K562 (cell line): ENCODE measurements around the gene NTF4. TPM values are rescaled to one million over a fixed set of nuclear protein-coding genes. Genes with fewer than 3 reads are reported as not detected.

ENCODE experiments used
- CREM ChIP-seq: IDR thresholded peaks from 2 replicates; pipeline ENCODE4 v1.6.1; 2014; ENCODE audit warnings: antibody characterized with exemption, low read depth
- DIDO1 ChIP-seq: fragments of 450-650 bp; IDR thresholded peaks from 2 replicates; pipeline ENCODE4 v1.6.1; 2016; ENCODE audit warnings: low read depth, missing biosample characterization, missing genetic modification characterization
- DNMT1 ChIP-seq: fragments of 450-650 bp; IDR thresholded peaks from 2 replicates; pipeline ENCODE4 v1.6.1; 2016; ENCODE audit warnings: antibody characterized with exemption, mild to moderate bottlenecking
- E2F4 ChIP-seq: sonication (generic); formaldehyde crosslinking; IDR thresholded peaks from 2 replicates; pipeline ENCODE4 v1.8.0; 2022; ENCODE audit warnings: mild to moderate bottlenecking, low read depth, missing genetic modification reagents
- GTF2A2 ChIP-seq: IDR thresholded peaks from 2 replicates; pipeline ENCODE4 v1.6.1; 2016; ENCODE audit warnings: mild to moderate bottlenecking, missing genetic modification characterization, missing compliant biosample characterization
- IRF2 ChIP-seq: sonication (generic); formaldehyde crosslinking; IDR thresholded peaks from 2 replicates; pipeline ENCODE4 v1.8.1; 2022; ENCODE audit warnings: mild to moderate bottlenecking, missing genetic modification reagents
- MEIS2 ChIP-seq: fragments of 450-650 bp; IDR thresholded peaks from 2 replicates; pipeline ENCODE4 v1.6.1; 2014; ENCODE audit warnings: mild to moderate bottlenecking; ENCODE audit not compliant: partially characterized antibody
- SMAD1 ChIP-seq: fragments of 150-350 bp; IDR thresholded peaks from 2 replicates; pipeline ENCODE4 v1.6.1; 2014; ENCODE audit warnings: low read length, low read depth; ENCODE audit not compliant: partially characterized antibody
- SMARCE1 ChIP-seq: fragments of 450-650 bp; IDR thresholded peaks from 2 replicates; pipeline ENCODE4 v1.7.1; 2016; ENCODE audit warnings: mild to moderate bottlenecking
- SNRNP70 ChIP-seq: fragments of 200-400 bp; formaldehyde crosslinking; optimal IDR thresholded peaks from 2 replicates; pipeline ENCODE3; 2017; ENCODE audit warnings: low read depth, low read length
- THRA ChIP-seq: fragments of 450-650 bp; IDR thresholded peaks from 2 replicates; pipeline ENCODE4 v1.6.1; 2017; ENCODE audit warnings: mild to moderate bottlenecking, moderate library complexity
- TSHZ1 ChIP-seq: fragments of 250-450 bp; sonication (Bioruptor Pico); IDR thresholded peaks from 2 replicates; pipeline ENCODE4 v1.4.0; 2020; ENCODE audit warnings: mild to moderate bottlenecking, moderate library complexity
- XRCC5 ChIP-seq: fragments of 200-400 bp; formaldehyde crosslinking; IDR thresholded peaks from 2 replicates; pipeline ENCODE4 v1.6.1; 2017; ENCODE audit warnings: low read depth, mild to moderate bottlenecking, low read length
- ZC3H11A ChIP-seq: IDR thresholded peaks from 2 replicates; pipeline ENCODE4 v1.6.1; 2012; ENCODE audit warnings: low read depth, low read length, improper control_type of control experiment
- ZNF184 ChIP-seq: sonication (generic); formaldehyde crosslinking; IDR thresholded peaks from 2 replicates; pipeline ENCODE4 v1.5.0; 2020; ENCODE audit warnings: missing genetic modification reagents
- ZNF316 ChIP-seq: fragments of 450-650 bp; IDR thresholded peaks from 2 replicates; pipeline ENCODE4 v1.6.1; 2016
- ZNF586 ChIP-seq: fragments of 450-650 bp; formaldehyde crosslinking; conservative IDR thresholded peaks from 2 replicates; pipeline ENCODE4 v1.4.0; 2020; ENCODE audit warnings: mild to moderate bottlenecking, moderate library complexity
- ZNF589 ChIP-seq: fragments of 200-800 bp; sonication (Bioruptor generic); IDR thresholded peaks from 2 replicates; pipeline ENCODE4 v1.6.1; 2016; ENCODE audit warnings: low read depth, missing genetic modification characterization, missing compliant biosample characterization
- polyA plus RNA-seq, 8 experiments: library from polyadenylated mRNA; depleted of rRNA in 4 of 8; stranded (reverse) in 5 of 8; unstranded in 3 of 8; fragments of >200 nt; fragmentation: Nextera tagmentation in 2 of 8; fragmentation: Illumina TruSeq in 1 of 8; extraction: Ambion mirVana in 2 of 8; extraction: Trizol in 1 of 8; gene quantifications; 2 replicates each; pipeline versions ENCODE4 v1.2.1 to v1.2.3, GENCODE V29; 2011 to 2014; ENCODE audit warnings: inconsistent platforms in 1 of 8, missing spikeins in 1 of 8
- total RNA-seq, 7 experiments: library from RNA; depleted of rRNA in 6 of 7; stranded (reverse); fragments of >200 nt in 6 of 7; fragmentation: Illumina TruSeq in 2 of 7; extraction: Trizol in 2 of 7; gene quantifications; 2 replicates each; pipeline versions ENCODE4 v1.2.1 to v1.2.3, GENCODE V29; 2011 to 2021; ENCODE audit warnings: low replicate concordance in 1 of 7
- TF ChIP-seq, protein P1 (sequence below): fragments of 250-450 bp; sonication (Bioruptor Pico); IDR thresholded peaks from 2 replicates; pipeline ENCODE4 v1.4.0; 2020; ENCODE audit warnings: mild to moderate bottlenecking, moderate library complexity, borderline replicate concordance
- TF ChIP-seq, protein P2 (sequence below): sonication (generic); formaldehyde crosslinking; IDR thresholded peaks from 2 replicates; pipeline ENCODE4 v1.9.0; 2022; ENCODE audit warnings: mild to moderate bottlenecking, missing genetic modification reagents

NTF4 gene
- total and polyA plus RNA-seq, 9 of the 15 experiments (the other 6 are each of a cell fraction or from before 2014, with no cell fraction given), result not detected

GRCh38 chr19:49113762-49114629, 49.4 kb upstream of the NTF4 start, which contains the start of gene LIN7B (continued):
- TF ChIP-seq, protein P1, sequence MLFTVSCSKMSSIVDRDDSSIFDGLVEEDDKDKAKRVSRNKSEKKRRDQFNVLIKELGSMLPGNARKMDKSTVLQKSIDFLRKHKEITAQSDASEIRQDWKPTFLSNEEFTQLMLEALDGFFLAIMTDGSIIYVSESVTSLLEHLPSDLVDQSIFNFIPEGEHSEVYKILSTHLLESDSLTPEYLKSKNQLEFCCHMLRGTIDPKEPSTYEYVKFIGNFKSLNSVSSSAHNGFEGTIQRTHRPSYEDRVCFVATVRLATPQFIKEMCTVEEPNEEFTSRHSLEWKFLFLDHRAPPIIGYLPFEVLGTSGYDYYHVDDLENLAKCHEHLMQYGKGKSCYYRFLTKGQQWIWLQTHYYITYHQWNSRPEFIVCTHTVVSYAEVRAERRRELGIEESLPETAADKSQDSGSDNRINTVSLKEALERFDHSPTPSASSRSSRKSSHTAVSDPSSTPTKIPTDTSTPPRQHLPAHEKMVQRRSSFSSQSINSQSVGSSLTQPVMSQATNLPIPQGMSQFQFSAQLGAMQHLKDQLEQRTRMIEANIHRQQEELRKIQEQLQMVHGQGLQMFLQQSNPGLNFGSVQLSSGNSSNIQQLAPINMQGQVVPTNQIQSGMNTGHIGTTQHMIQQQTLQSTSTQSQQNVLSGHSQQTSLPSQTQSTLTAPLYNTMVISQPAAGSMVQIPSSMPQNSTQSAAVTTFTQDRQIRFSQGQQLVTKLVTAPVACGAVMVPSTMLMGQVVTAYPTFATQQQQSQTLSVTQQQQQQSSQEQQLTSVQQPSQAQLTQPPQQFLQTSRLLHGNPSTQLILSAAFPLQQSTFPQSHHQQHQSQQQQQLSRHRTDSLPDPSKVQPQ (CRISPR knock-in tag), result no peak
- TF ChIP-seq GTF2A2 (tag), result no peak
- TF ChIP-seq ZNF589, result no peak
- TF ChIP-seq ZNF316, result peak; percentile 35; the same call in 1 of the 2 replicates
- no peak; the same call in 1 of the 2 replicates for TF ChIP-seq CREM
- TF ChIP-seq, protein P2, sequence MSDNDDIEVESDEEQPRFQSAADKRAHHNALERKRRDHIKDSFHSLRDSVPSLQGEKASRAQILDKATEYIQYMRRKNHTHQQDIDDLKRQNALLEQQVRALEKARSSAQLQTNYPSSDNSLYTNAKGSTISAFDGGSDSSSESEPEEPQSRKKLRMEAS, result peak; percentile 87
- 0 out of 2 replicates have a peak, but pooled peaks have one; percentile 48 for TF ChIP-seq XRCC5
- TF ChIP-seq IRF2, result no peak
- no peak for TF ChIP-seq ZNF184
- no peak for TF ChIP-seq DIDO1 (tag)
- TF ChIP-seq ZC3H11A, result no peak
- peak; percentile 50; the same call in 1 of the 2 replicates for TF ChIP-seq DNMT1
- TF ChIP-seq ZNF586 (CRISPR knock-in tag), result no peak
- TF ChIP-seq THRA, result no peak
- TF ChIP-seq SMARCE1, result no peak
- no peak for TF ChIP-seq SMAD1
- peak; percentile 2 for TF ChIP-seq MEIS2
- no peak for TF ChIP-seq SNRNP70
- no peak for TF ChIP-seq E2F4 (CRISPR knock-in tag)
- TF ChIP-seq TSHZ1, result no peak
